ENCODE results near the gene MAOB.

The MAOB gene

DNA sequence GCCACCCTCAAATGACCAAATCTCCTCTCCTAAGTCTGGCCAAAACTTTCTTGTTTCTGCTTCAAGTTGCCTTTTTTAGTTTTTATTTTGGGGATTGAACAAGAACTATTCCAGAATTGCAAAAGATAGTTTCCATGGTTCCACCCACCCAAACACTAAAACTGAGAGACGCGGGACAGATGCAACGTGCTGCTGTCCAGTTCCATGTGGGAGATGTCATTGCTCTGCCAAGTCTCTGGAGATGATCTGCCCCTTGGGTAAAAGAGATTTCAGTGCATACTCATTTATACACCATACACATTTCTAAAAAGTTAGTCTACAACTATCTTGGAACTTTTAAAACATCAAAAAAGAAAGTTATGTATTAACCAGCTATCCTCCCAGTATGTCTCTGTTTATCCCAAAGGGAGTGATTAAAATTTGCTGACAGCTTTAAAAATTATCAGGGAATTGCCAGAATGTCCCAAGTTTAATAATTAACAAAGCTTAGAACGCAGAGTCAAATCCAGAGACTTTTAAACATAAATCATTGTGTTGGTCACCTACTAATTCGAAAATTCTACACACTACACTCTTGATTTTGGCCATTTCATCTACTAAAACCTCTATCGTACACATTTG lies 3.2 kb downstream of the MAOB start:
- H3K4me3 Mint-ChIP-seq, result no peak overlapping the region
- no peaks in the 10 kb centered on the region for H3K9me3 Mint-ChIP-seq
- no peaks in the 10 kb centered on the region for H3K4me1 Mint-ChIP-seq (ENCODE audit: low read depth in 2 of 2)
- H3K27me3 Mint-ChIP-seq, result peaks cover 28 to 41% of the 10 kb centered on the region in 2 donors
- no peak for ATAC-seq (replicated peaks)
- H3K36me3 Mint-ChIP-seq (ENCODE audit: insufficient read depth), result no peaks in the 10 kb centered on the region
- no peak for DNase-seq
- H3K27ac Mint-ChIP-seq, result no peak overlapping the region

DNA sequence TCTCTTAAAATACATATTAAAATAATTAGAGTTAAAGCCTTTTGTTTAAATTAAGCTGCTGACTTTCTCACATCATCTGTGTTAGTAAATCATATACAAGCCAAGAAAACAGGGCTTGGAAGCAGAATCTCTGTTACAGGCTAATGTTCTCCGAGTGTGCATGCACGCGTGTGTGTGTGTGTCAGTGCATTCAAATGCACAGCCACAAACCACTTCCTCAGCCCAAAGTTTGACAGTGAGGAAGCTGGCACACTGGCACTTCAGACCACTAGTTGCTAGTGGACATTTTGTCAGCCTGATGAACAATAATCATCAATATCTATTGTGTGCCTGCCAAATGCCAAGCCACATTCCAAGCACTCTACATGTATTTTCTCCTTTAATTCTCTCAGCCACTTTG lies 5.6 kb downstream of the MAOB start:
- Mint-ChIP-seq H3K27me3 (peaks cover 20 to 30% of the 10 kb centered on the region in 2 donors), H3K9me3 (no peaks in the 10 kb centered on the region), H3K27ac (no peak overlapping the region), H3K36me3 (ENCODE audit: insufficient read depth) (no peaks in the 10 kb centered on the region), H3K4me1 (ENCODE audit: low read depth in 2 of 2) (no peaks in the 10 kb centered on the region), H3K4me3 (no peak overlapping the region)
- no peak for ATAC-seq (replicated peaks)
- no peak for DNase-seq

DNA sequence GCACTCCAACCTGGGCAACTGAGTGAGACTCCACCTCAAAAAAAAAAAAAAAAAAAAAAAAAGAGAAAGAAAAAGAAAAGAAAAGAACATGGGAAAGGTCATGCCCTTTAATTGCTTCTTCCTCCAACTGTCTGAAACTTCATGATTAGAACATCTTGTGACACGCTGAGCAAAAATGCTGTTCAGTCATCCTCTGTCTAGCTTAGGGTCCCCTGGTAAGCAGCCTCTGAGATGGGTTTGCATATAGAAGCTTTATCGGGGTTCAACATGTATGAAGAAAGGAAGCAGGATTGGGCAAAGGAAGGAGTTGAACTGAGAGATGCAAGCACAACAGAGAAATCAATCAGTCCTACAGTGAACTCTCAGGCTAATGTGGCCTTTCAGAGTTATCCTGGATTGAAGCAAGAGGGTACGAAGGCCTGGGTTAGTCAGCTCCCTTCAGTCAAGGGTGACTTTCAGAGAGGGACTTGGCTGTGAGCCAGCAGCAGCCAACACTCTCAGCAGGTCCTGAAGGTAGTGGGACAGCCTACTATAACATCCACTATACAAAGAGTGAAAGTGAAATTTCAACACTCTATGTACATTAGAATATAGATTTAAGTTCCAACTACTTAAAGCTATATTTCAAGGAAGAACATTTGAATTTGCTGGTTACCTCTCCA lies 11.4 kb downstream of the MAOB start:
- ATAC-seq (replicated peaks) (no peak), DNase-seq (no peak)
- Mint-ChIP-seq H3K9me3 (no peaks in the 10 kb centered on the region), H3K4me1 (ENCODE audit: low read depth in 2 of 2) (no peaks in the 10 kb centered on the region), H3K36me3 (ENCODE audit: insufficient read depth) (no peaks in the 10 kb centered on the region), H3K27ac (no peak overlapping the region), H3K4me3 (no peak overlapping the region), H3K27me3 (peaks cover 8 to 10% of the 10 kb centered on the region in 2 donors)

DNA sequence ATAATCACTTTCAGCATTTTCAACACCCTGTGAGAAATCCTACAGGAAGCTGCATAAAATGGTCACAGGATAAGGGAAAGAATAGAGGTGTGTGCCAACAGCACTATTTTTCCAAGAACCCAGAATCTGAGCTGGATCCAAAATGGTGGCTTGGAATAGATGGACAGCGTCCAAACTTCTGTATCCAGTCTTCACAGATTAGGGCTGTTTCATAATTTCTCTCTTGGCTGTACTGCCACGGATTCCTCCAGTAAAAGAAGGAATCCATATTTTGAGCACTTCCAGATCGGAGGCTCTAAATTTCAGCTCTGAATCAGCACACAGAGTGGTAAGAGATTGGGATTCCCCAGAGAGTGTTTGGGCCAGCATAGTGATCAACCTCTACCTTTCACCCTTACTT lies 12.2 kb downstream of the MAOB start:
- Mint-ChIP-seq H3K27ac (no peak overlapping the region), H3K27me3 (peaks cover 8 to 10% of the 10 kb centered on the region in 2 donors), H3K4me3 (no peak overlapping the region), H3K36me3 (ENCODE audit: insufficient read depth) (no peaks in the 10 kb centered on the region), H3K9me3 (no peaks in the 10 kb centered on the region), H3K4me1 (ENCODE audit: low read depth in 2 of 2) (no peaks in the 10 kb centered on the region)
- DNase-seq (no peak), ATAC-seq (replicated peaks) (no peak)

DNA sequence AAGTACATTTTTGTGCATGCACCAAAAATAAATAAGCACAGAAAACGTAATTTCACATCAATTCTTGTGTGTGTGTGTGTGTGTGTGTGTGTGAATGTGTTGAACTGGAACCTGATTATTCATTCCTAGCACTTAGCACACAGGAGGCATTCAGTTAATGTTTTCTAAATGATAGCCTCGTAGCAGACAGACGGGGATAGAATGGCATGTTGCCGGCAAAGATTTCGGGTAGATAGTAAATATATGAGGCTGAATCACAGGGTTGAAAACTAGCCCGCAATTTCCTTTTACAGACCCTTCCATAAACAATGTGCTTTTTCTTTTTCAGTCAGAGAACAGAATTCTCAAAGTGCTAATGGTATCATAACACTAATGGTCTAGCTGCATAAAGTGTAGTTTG lies 13.5 kb downstream of the MAOB start:
- H3K27ac Mint-ChIP-seq, result no peak overlapping the region
- H3K4me3 Mint-ChIP-seq, result no peak overlapping the region
- DNase-seq (no peak), ATAC-seq (replicated peaks) (no peak)
- no peaks in the 10 kb centered on the region for H3K9me3 Mint-ChIP-seq
- H3K27me3 Mint-ChIP-seq, result peaks cover 8 to 10% of the 10 kb centered on the region in 2 donors
- no peaks in the 10 kb centered on the region for H3K4me1 Mint-ChIP-seq (ENCODE audit: low read depth in 2 of 2)
- H3K36me3 Mint-ChIP-seq (ENCODE audit: insufficient read depth), result no peaks in the 10 kb centered on the region

DNA sequence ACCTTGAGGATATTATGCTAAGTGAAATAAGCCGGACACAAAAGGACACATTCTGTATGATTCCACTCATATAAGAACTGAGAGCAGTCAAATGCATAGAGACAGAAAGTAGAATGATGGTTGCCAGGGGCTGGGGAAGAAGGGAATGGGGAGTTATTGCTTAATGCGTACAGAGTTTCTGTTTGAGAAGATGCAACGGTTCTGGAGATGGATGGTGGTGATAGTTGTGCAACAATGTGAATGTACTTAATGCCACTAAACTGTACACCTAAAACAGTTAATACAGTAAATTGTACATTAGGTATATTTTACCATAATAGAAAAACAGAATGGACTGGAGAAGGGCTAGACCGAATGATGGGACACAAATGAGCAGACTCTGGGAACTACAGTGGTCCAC lies 15.8 kb downstream of the MAOB start:
- ATAC-seq (replicated peaks), result no peak
- no peak overlapping the region for H3K4me3 Mint-ChIP-seq
- no peak for DNase-seq
- H3K27ac Mint-ChIP-seq, result no peak overlapping the region
- no peaks in the 10 kb centered on the region for H3K4me1 Mint-ChIP-seq (ENCODE audit: low read depth in 2 of 2)
- no peaks in the 10 kb centered on the region for H3K9me3 Mint-ChIP-seq
- no peaks in the 10 kb centered on the region for H3K36me3 Mint-ChIP-seq (ENCODE audit: insufficient read depth)
- H3K27me3 Mint-ChIP-seq, result peaks cover 0 to 10% of the 10 kb centered on the region in 2 donors

DNA sequence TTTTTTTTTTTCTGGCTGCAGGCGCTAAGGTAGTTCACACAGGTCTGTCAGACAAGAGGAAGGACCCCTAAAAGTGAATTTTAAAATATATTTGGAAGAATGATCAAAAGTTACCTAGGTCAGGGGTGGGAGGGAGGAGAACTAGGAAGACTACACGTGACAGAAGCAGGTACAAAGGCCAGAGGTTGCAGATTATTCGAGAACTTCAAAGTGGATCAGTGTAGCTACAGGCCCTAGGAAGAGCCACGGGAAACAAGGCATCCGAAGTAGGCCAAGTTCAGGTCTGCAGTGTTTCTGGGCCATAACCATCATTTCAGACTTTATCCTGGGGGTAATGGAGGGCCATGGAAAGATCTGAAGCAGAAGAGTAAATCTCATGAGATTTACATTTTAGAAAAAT lies 16.5 kb downstream of the MAOB start:
- no peaks in the 10 kb centered on the region for H3K9me3 Mint-ChIP-seq
- no peaks in the 10 kb centered on the region for H3K4me1 Mint-ChIP-seq (ENCODE audit: low read depth in 2 of 2)
- no peak for ATAC-seq (replicated peaks)
- H3K27ac Mint-ChIP-seq, result no peak overlapping the region
- peaks cover 0 to 10% of the 10 kb centered on the region in 2 donors for H3K27me3 Mint-ChIP-seq
- H3K36me3 Mint-ChIP-seq (ENCODE audit: insufficient read depth), result no peaks in the 10 kb centered on the region
- no peak for DNase-seq
- H3K4me3 Mint-ChIP-seq, result no peak overlapping the region

DNA sequence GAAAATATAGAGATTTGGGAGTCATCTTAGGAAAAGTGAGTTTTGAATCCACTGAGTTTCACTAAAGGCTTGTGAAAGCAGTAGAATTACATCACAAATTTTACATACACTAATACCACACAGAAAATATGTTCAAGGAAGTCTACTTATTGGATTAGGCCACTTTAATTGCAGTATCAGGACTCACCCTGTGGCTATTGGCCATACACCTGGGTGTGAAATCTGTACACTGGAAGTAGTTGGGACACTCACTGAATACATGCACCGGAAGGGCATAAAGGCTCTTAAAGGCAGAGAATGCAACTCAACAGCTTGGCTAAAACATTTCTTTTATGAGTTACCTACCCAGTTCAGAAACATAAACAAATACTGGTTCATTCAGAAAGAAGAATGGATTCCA lies 19.8 kb downstream of the MAOB start:
- peaks cover 0 to 10% of the 10 kb centered on the region in 2 donors for H3K27me3 Mint-ChIP-seq
- no peaks in the 10 kb centered on the region for H3K4me1 Mint-ChIP-seq (ENCODE audit: low read depth in 2 of 2)
- no peaks in the 10 kb centered on the region for H3K36me3 Mint-ChIP-seq (ENCODE audit: insufficient read depth)
- no peak for ATAC-seq (replicated peaks)
- H3K9me3 Mint-ChIP-seq, result no peaks in the 10 kb centered on the region
- DNase-seq, result no peak
- no peak overlapping the region for H3K27ac Mint-ChIP-seq
- no peak overlapping the region for H3K4me3 Mint-ChIP-seq

DNA sequence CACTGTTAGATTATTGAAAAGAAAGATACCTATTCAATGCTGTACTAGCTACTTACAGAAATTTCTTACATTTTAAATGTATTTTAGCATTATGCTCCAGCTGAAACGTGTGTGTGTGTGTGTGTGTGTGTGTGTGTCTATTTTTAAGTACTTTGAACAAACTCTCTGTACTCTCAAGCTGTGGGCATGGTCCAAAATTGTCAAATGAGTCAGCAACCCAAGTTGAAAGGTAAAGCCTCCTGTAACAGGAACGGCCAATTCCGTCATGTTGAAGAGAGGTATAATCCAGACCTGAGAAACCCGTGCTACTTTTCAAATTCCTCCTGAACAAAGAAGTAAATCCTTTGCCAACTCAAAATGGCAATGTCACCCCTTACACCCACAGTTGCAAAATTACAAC lies 20.5 kb downstream of the MAOB start:
- Mint-ChIP-seq H3K4me1 (ENCODE audit: low read depth in 2 of 2) (no peaks in the 10 kb centered on the region), H3K4me3 (no peak overlapping the region), H3K27me3 (peaks cover 0 to 4% of the 10 kb centered on the region in 2 donors), H3K9me3 (no peaks in the 10 kb centered on the region), H3K36me3 (ENCODE audit: insufficient read depth) (no peaks in the 10 kb centered on the region), H3K27ac (no peak overlapping the region)
- DNase-seq, result no peak
- no peak for ATAC-seq (replicated peaks)

DNA sequence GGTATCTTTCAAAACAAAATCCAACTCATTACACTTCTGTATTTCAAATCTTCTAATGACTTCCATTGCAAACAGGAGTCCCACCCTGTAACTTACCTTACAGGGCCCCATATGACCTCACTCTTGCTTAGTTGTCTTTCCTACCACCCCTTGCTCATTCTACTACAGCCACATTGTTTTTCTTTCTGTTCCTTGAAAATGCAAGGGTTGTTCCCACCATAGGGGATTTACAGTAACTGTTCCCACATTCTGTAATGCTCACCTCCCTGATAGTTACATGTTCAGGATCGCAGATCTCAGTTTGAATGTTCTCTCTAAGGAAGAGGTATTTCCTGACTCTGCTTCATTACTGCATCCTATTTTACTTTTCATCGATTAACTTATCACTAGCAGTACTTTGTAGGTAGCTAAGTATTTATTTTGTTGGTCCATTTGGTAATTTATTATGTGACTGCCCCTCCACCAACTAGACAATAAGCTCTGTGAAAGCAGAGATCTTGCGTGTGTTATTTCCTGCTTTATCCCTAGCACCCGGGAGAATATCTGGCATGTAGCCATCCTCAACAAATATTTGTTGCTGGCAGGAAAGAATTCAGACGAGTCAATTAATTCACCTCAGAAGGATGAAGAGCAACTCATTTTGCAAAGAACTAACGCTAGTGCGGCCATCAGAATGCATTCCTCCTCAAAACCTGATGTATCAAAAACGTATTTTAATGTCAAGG lies 21.4 kb downstream of the MAOB start:
- ATAC-seq (replicated peaks) (no peak), DNase-seq (no peak)
- no peaks in the 10 kb centered on the region for H3K36me3 Mint-ChIP-seq (ENCODE audit: insufficient read depth)
- H3K27me3 Mint-ChIP-seq, result no peaks in the 10 kb centered on the region
- H3K27ac Mint-ChIP-seq, result no peak overlapping the region
- H3K4me3 Mint-ChIP-seq, result no peak overlapping the region
- H3K4me1 Mint-ChIP-seq (ENCODE audit: low read depth in 2 of 2), result no peaks in the 10 kb centered on the region
- H3K9me3 Mint-ChIP-seq, result no peaks in the 10 kb centered on the region

DNA sequence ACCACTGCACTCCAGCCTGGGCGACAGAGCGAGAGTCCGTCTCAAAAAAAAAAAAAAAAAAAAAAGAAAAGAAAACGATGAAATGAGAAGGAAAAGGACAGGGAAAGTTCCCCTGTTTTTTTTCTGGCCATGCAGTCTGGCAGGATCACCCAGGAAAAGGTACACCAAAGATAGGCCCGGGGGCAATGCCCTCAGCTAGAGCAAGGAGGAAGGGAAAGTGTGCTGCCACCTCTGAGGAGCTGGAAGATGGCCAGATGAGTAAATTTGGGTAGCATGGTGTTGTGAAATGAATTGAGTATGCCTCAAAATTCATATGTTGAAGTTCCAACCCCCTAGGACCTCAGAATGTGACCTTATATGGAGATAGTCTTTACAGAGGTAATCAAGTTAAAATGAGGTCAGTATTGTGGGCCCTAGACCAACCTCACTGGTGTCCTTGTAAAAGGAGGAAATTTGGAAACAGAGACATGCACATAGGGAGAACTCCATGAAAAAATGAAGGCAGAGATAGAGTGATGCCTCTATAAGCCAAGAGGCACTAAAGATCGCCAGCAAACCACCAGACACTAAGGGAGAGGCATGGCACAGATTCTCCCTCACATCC lies 28.9 kb downstream of the MAOB start:
- no peak overlapping the region for H3K4me3 Mint-ChIP-seq
- no peaks in the 10 kb centered on the region for H3K4me1 Mint-ChIP-seq (ENCODE audit: low read depth in 2 of 2)
- no peak overlapping the region for H3K27ac Mint-ChIP-seq
- no peaks in the 10 kb centered on the region for H3K9me3 Mint-ChIP-seq
- no peak for ATAC-seq (replicated peaks)
- DNase-seq, result no peak
- no peaks in the 10 kb centered on the region for H3K36me3 Mint-ChIP-seq (ENCODE audit: insufficient read depth)
- no peaks in the 10 kb centered on the region for H3K27me3 Mint-ChIP-seq

DNA sequence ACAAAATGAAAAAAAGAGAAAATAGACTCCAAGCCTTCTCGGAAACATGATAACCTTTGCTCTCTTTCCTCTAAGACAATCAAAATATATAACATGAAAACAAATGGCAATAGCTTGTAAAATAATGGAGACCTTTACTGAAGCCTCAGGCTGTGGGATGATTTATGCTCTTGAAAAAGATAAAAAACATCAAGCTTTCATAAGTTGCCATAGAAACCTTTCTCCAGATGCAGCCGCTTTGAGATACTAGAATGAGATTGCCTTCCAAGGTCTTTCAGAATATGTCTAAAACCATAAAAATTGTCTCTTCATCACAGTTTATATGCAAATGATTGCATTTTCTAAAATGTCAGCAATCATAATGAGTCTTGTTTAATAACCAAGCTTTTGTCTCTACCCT lies 31.6 kb downstream of the MAOB start:
- Mint-ChIP-seq H3K4me1 (ENCODE audit: low read depth in 2 of 2) (no peaks in the 10 kb centered on the region), H3K27me3 (no peaks in the 10 kb centered on the region), H3K27ac (no peak overlapping the region), H3K9me3 (no peaks in the 10 kb centered on the region), H3K4me3 (no peak overlapping the region), H3K36me3 (ENCODE audit: insufficient read depth) (no peaks in the 10 kb centered on the region)
- DNase-seq (no peak), ATAC-seq (replicated peaks) (no peak)

DNA sequence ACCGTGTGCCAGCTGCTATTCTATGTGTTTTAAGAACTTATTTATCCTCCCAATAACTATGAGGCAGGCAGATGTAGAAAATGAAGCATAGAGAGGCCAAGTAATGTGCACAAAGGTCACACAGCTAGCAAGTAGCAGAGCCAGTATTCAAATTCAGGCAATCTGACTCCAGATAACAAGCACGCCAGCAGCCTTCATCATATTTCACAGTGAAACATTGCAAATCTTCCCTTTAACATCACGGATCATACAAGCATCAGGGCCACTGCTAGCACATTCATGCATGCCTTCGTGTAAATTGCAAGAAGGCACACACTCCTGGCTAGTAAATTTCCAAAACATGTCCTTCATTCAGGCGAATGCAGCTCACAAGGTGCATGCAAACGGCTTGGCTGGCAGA lies 33.1 kb downstream of the MAOB start:
- Mint-ChIP-seq H3K27ac (no peak overlapping the region), H3K9me3 (no peaks in the 10 kb centered on the region), H3K27me3 (no peaks in the 10 kb centered on the region), H3K36me3 (ENCODE audit: insufficient read depth) (no peaks in the 10 kb centered on the region), H3K4me1 (ENCODE audit: low read depth in 2 of 2) (no peaks in the 10 kb centered on the region), H3K4me3 (no peak overlapping the region)
- DNase-seq, result no peak
- ATAC-seq (replicated peaks), result no peak

DNA sequence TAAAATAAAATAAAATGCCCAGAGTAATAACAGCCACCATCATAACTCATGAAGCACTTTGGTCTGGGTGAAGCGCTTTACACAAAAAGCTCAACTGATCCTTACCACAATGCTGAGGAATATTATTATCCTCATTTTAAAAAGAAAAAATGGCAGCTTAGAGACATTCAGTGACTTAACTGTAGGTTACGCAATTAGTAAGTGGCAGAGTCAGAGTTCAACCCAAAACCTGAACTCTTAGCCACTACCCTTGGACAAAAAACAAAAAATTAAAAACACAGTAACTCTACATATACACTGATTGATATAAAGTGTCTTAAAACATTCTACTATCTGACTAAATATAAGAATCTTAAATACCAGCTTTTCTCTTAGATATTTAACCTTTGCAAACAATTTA lies 34.9 kb downstream of the MAOB start:
- Mint-ChIP-seq H3K27me3 (no peaks in the 10 kb centered on the region), H3K27ac (no peak overlapping the region), H3K36me3 (ENCODE audit: insufficient read depth) (no peaks in the 10 kb centered on the region), H3K4me3 (no peak overlapping the region), H3K9me3 (no peaks in the 10 kb centered on the region), H3K4me1 (ENCODE audit: low read depth in 2 of 2) (no peaks in the 10 kb centered on the region)
- ATAC-seq (replicated peaks) (no peak), DNase-seq (no peak)

All from effector memory CD8-positive, alpha-beta T cell (primary cell).